ENCODE measurements around the gene PEX3. TPM values are rescaled to one million over a fixed set of nuclear protein-coding genes. Genes with fewer than 3 reads are reported as not detected.

PEX3 gene
- total RNA-seq: 13.0 to 22.7 TPM (median 13.2 TPM) in 3 replicates
- long read RNA-seq, transcript PEX3-201 (12 exons, 1,969 nt): major isoform, 26 of 30 reads
- long read RNA-seq, partial matches to known transcripts: 0 of 30 reads
- long read RNA-seq, other reads (novel, unspliced or antisense): 4 of 30 reads

DNA sequence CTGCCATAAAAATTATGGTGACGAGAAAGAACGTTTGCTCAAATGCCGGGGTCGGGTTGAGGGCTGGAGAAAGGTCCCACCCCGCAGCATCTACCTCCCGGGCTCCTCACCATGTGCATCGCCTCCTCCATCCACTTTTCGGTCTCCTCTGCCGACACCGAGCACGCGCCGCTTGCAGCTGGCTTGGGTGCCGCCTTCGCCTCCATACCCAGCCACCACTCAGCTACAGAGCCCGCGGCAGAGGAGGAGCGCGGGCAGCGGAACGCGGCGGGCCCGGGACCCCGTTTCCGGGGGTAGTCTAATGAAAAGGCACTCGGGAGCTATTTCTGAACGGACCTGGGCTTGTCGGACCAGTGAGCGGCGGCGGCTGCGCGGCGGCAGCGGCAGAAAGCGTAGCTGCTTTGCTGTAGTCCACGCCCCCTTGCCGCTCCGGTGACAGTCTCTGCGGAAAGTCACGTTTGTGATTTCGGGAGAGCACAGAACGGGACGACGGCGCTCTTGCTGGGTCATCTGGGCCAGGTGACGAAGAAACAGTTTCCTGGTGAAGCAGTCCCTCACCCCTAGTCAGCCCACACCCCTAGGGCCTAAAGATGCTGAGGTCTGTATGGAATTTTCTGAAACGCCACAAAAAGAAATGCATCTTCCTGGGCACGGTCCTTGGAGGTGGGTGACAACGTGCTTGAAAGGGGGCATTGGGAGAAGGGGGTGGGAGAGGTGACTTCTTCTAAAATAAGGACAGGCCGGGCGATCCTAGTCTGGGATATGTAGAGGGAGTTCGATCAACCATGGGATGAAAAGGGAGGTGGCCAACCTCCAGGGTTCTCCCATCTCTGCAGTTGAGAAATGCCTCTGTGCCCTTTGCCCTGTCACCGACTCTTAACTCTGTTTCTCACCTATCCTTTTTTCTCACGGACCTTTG, at the start of gene PEX3, which contains the start of gene ADAT2:
TSS of gene PEX3 (plus strand) at position 353 of the 919 bp plus-strand sequence. CDS start at position 591, 238 bp downstream.
TSS of gene ADAT2 (minus strand) at position 243 of the 919 bp plus-strand sequence. CDS start at position 206, 37 bp downstream.
- no peaks in the 10 kb centered on the region for H3K27me3 Mint-ChIP-seq (ENCODE audit: low read depth)
- peaks cover 22% of the 10 kb centered on the region for H3K4me1 Mint-ChIP-seq (ENCODE audit: low read depth)
- no peaks in the 10 kb centered on the region for H3K9me3 Mint-ChIP-seq (ENCODE audit: low read depth)
- peak within 1 kb of the TSS; percentile 88 for H3K4me3 Mint-ChIP-seq (ENCODE audit: unreplicated experiment)
- peak; percentile 96 for DNase-seq (ENCODE audit: low spot score)
- no peaks in the 10 kb centered on the region for H3K36me3 Mint-ChIP-seq (ENCODE audit: low read depth)
- H3K27ac Mint-ChIP-seq (ENCODE audit: unreplicated experiment): peak within 1 kb of the TSS; percentile 96
- no peak for TF ChIP-seq CTCF (IDR thresholded peaks at IDR 0.05)

DNA sequence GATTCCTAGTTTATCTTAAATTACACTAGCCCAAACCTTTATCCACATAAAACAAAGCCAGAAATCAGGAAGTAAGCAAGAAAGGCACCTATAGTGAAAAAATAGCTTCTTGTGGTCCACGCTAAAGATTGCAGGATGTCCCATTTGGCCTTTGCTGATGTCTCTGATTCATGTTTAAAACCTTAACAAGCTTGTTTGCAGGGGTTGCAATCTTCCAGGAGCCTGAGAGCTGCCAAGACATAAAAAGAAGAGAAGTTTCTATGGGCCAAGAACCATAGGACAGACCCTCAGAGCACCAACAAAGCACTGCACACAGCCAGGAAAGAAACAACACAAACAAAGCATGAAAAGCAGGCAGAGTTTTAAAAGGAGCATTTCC, 49.5 kb upstream of the PEX3 start:
- H3K9me3 Mint-ChIP-seq (ENCODE audit: low read depth): no peaks in the 10 kb centered on the region
- no peaks in the 10 kb centered on the region for H3K36me3 Mint-ChIP-seq (ENCODE audit: low read depth)
- H3K27ac Mint-ChIP-seq (ENCODE audit: unreplicated experiment): no peak overlapping the region
- no peak for TF ChIP-seq CTCF (IDR thresholded peaks at IDR 0.05)
- H3K27me3 Mint-ChIP-seq (ENCODE audit: low read depth): no peaks in the 10 kb centered on the region
- DNase-seq (ENCODE audit: low spot score): no peak
- H3K4me1 Mint-ChIP-seq (ENCODE audit: low read depth): peaks cover 11% of the 10 kb centered on the region
- H3K4me3 Mint-ChIP-seq (ENCODE audit: unreplicated experiment): no peak overlapping the region

DNA sequence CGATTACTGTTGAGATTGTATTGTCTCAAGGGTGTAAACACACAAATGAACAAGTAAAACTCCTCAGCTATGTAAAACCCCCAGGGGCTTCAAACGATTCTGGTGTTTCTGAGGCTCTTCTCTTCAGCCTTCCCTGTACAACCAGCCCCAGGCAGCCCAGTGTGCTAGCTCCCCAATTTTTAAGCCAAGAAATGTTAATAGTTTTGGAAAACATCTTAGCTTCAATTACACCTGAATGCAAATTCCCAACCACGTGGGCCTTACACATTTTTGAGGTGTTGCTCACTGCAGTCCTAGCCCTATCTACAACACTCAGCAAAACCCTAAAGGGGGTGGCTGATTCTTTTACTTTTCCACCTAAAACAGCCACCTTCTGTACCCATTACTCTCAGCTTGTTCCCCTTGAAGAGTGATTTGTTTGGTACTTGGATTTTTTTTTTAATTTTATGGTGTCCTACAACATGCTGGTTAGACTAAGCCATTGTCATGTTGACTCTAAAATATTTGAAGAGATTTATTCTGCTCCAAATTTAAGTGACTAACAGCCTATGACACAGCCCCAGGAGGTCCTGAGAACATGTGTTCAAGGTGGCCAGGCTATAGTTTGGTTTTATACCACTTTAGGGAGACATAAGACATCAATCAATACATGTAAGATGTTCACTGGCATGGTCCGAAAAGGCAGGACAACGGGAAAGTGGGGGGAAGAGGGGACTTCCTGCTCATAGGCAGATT, 48.8 kb upstream of the PEX3 start:
- Mint-ChIP-seq H3K27ac (ENCODE audit: unreplicated experiment) (no peak overlapping the region), H3K36me3 (ENCODE audit: low read depth) (no peaks in the 10 kb centered on the region), H3K4me3 (ENCODE audit: unreplicated experiment) (no peak overlapping the region), H3K27me3 (ENCODE audit: low read depth) (no peaks in the 10 kb centered on the region), H3K4me1 (ENCODE audit: low read depth) (peaks cover 11% of the 10 kb centered on the region), H3K9me3 (ENCODE audit: low read depth) (no peaks in the 10 kb centered on the region)
- TF ChIP-seq CTCF (IDR thresholded peaks at IDR 0.05): no peak
- DNase-seq (ENCODE audit: low spot score): no peak

DNA sequence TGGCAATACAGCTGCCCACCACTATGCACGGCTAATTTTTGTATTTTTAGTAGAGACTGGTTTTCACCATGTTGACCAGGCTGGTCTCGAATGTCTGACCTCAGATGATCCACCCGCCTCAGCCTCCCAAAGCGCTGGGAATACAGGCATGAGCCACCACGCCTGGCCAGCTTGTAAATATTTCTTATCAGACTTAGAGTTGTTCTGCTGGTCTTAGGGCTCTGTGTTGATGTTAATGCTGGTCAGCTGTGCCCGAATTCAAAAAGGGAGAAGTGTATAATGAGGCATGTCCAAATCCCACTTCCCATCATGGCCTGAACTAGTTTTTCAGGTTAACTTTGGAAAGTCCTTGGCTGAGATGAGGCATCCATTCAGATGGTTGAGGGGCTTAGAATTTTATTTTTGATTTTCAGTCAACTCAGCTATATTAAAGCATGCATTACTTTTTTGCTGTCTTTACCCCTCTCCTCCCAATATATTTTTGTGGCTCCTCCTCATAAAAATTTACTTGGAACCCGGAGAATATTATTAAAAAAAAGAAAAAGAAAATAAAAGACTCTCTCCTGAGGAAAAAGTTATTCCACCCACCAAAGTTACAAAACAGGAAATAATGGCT, 47.8 kb upstream of the PEX3 start:
- Mint-ChIP-seq H3K36me3 (ENCODE audit: low read depth) (no peaks in the 10 kb centered on the region), H3K27me3 (ENCODE audit: low read depth) (no peaks in the 10 kb centered on the region), H3K4me3 (ENCODE audit: unreplicated experiment) (no peak overlapping the region), H3K9me3 (ENCODE audit: low read depth) (no peaks in the 10 kb centered on the region), H3K27ac (ENCODE audit: unreplicated experiment) (no peak overlapping the region), H3K4me1 (ENCODE audit: low read depth) (peaks cover 9% of the 10 kb centered on the region)
- no peak for DNase-seq (ENCODE audit: low spot score)
- no peak for TF ChIP-seq CTCF (IDR thresholded peaks at IDR 0.05)

Data from chondrocyte (in vitro differentiated cells).